Neural cell (in vitro differentiated cells): ENCODE data around the gene GLB1L2. TPM values are rescaled to one million over a fixed set of nuclear protein-coding genes. Genes with fewer than 3 reads are reported as not detected.

ENCODE experiments used
- H2AFZ ChIP-seq: fragments of 200-600, 300-800 bp; sonication (generic), shearing (Covaris generic); 2 replicates; pipeline ENCODE4 v1.6.0; 2014; ENCODE audit warnings: low read depth, mild to moderate bottlenecking, antibody characterized with exemption, low read length, moderate library complexity
- H3F3A ChIP-seq: fragments of 200-600 bp; shearing (Covaris generic); 2 replicates; pipeline ENCODE4 v1.6.1; 2016; ENCODE audit warnings: mild to moderate bottlenecking, moderate library complexity, mixed read lengths, antibody characterized with exemption, low read length; ENCODE audit not compliant: insufficient read depth, poor library complexity, severe bottlenecking
- H3K27ac ChIP-seq: fragments of 200-600, 300-800 bp; sonication (generic), shearing (Covaris generic); 2 replicates; pipeline ENCODE4 v1.5.1; 2014; ENCODE audit warnings: mild to moderate bottlenecking, low read length, moderate library complexity
- H3K27me3 ChIP-seq: fragments of 300-800, 200-600 bp; sonication (generic), shearing (Covaris generic); 2 replicates; pipeline ENCODE4 v1.6.0; 2014; ENCODE audit warnings: mild to moderate bottlenecking, low read depth, low read length, moderate library complexity; ENCODE audit not compliant: insufficient read depth
- H3K36me3 ChIP-seq: fragments of 300-800, 200-600 bp; sonication (generic), shearing (Covaris generic); 2 replicates; pipeline ENCODE4 v1.5.1; 2014; ENCODE audit warnings: mild to moderate bottlenecking, antibody characterized with exemption, low read length, moderate library complexity; ENCODE audit not compliant: insufficient read depth
- H3K4me2 ChIP-seq: fragments of 300-800, 200-600 bp; sonication (generic), shearing (Covaris generic); 2 replicates; pipeline ENCODE4 v1.6.0; 2014; ENCODE audit warnings: mild to moderate bottlenecking, low read length
- H3K4me3 ChIP-seq: fragments of 300-800, 200-600 bp; sonication (generic), shearing (Covaris generic); 2 replicates; pipeline ENCODE4 v1.5.1; 2014; ENCODE audit warnings: mild to moderate bottlenecking, low read length, moderate library complexity
- H3K79me2 ChIP-seq: fragments of 200-600 bp; shearing (Covaris generic); replicated peaks from 2 replicates; pipeline ENCODE4 v1.6.0; 2014; ENCODE audit warnings: mild to moderate bottlenecking, low read length, moderate library complexity; ENCODE audit not compliant: insufficient read depth
- H3K9ac ChIP-seq: fragments of 300-800, 200-600 bp; sonication (generic), shearing (Covaris generic); 2 replicates; pipeline ENCODE4 v1.6.1; 2016; ENCODE audit warnings: mild to moderate bottlenecking, low read length, mixed read lengths
- H3K9me2 ChIP-seq: fragments of 200-600 bp; shearing (Covaris generic); 2 replicates; pipeline ENCODE4 v1.6.1; 2016; ENCODE audit warnings: mild to moderate bottlenecking, low read length, mixed read lengths; ENCODE audit not compliant: insufficient read depth
- H3K9me3 ChIP-seq: fragments of 200-600, 300-800 bp; sonication (generic), shearing (Covaris generic); 2 replicates; pipeline ENCODE4 v1.6.1; 2016; ENCODE audit warnings: mild to moderate bottlenecking, mixed run types, low read length, moderate library complexity, mixed read lengths
- H4K20me1 ChIP-seq: fragments of 200-600 bp; shearing (Covaris generic); 2 replicates; pipeline ENCODE4 v1.6.1; 2016; ENCODE audit warnings: mild to moderate bottlenecking, mixed run types; ENCODE audit not compliant: insufficient read depth
- EP300 ChIP-seq: fragments of 450-650 bp; conservative IDR thresholded peaks from 2 replicates; pipeline ENCODE4 v1.6.1; 2014; ENCODE audit warnings: antibody characterized with exemption, mild to moderate bottlenecking, moderate library complexity; ENCODE audit not compliant: poor library complexity, severe bottlenecking
- EZH2 ChIP-seq: fragments of 200-600, 300-800 bp; shearing (Covaris generic), sonication (generic); IDR thresholded peaks from 2 replicates; pipeline ENCODE4 v1.6.1; 2014; ENCODE audit warnings: antibody characterized with exemption, low read length, borderline replicate concordance, mild to moderate bottlenecking; ENCODE audit not compliant: insufficient read depth, poor library complexity, severe bottlenecking
- MXI1 ChIP-seq: fragments of 450-650 bp; conservative IDR thresholded peaks from 2 replicates; pipeline ENCODE4 v1.6.1; 2014; ENCODE audit warnings: antibody characterized with exemption, mild to moderate bottlenecking; ENCODE audit not compliant: poor library complexity, severe bottlenecking
- POLR2AphosphoS5 ChIP-seq: IDR thresholded peaks from 2 replicates; pipeline ENCODE4 v1.6.1; 2012
- RAD21 ChIP-seq: fragments of 450-650 bp; conservative IDR thresholded peaks from 2 replicates; pipeline ENCODE4 v1.6.1; 2014; ENCODE audit warnings: antibody characterized with exemption, mild to moderate bottlenecking, moderate library complexity
- REST ChIP-seq: IDR thresholded peaks from 2 replicates; pipeline ENCODE4 v1.6.1; 2012; ENCODE audit warnings: borderline replicate concordance
- SMC3 ChIP-seq: fragments of 450-650 bp; conservative IDR thresholded peaks from 2 replicates; pipeline ENCODE4 v1.6.1; 2014; ENCODE audit warnings: antibody characterized with exemption, mild to moderate bottlenecking, moderate library complexity; ENCODE audit not compliant: poor library complexity
- TAF1 ChIP-seq: IDR thresholded peaks from 2 replicates; pipeline ENCODE4 v1.6.1; 2012; ENCODE audit warnings: low read depth
- polyA plus RNA-seq: library from polyadenylated mRNA; depleted of rRNA; stranded (reverse); fragments of >200 nt; gene quantifications from 2 replicates; pipeline ENCODE4 v1.2.3, GENCODE V29; 2014
- TF ChIP-seq, protein P1 (sequence below): fragments of 450-650 bp; IDR thresholded peaks from 2 replicates; pipeline ENCODE4 v1.5.1; 2014; ENCODE audit warnings: antibody characterized with exemption, mild to moderate bottlenecking, moderate library complexity; ENCODE audit not compliant: poor library complexity, severe bottlenecking

GLB1L2 gene
- polyA plus RNA-seq, 1 donor from 2014 or later: 1.6 TPM

DNA sequence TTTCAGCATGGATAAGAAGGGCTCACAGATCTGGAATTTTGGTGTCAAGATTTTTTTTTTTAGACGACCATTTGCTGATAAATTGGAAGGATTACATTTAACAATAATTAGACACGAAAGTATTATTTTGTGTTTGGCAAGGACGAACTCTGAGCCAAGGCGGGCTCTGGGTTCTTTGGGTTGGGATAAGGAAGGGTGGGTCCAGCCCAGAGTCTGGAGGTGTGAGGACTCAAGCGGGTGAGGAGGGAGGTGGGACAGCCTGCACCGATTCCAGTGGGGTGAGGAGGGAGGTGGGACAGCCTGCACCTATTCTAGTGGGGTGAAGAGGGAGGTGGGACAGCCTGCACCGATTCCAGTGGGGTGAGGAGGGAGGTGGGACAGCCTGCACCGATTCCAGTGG lies 76.1 kb downstream of the GLB1L2 start:
- H3K36me3 ChIP-seq: no peaks in the 10 kb centered on the region
- no peaks in the 10 kb centered on the region for H4K20me1 ChIP-seq
- H2AFZ ChIP-seq: no peak overlapping the region
- no peaks in the 10 kb centered on the region for H3K27me3 ChIP-seq
- H3K27ac ChIP-seq: no peak overlapping the region
- TF ChIP-seq, protein P1, sequence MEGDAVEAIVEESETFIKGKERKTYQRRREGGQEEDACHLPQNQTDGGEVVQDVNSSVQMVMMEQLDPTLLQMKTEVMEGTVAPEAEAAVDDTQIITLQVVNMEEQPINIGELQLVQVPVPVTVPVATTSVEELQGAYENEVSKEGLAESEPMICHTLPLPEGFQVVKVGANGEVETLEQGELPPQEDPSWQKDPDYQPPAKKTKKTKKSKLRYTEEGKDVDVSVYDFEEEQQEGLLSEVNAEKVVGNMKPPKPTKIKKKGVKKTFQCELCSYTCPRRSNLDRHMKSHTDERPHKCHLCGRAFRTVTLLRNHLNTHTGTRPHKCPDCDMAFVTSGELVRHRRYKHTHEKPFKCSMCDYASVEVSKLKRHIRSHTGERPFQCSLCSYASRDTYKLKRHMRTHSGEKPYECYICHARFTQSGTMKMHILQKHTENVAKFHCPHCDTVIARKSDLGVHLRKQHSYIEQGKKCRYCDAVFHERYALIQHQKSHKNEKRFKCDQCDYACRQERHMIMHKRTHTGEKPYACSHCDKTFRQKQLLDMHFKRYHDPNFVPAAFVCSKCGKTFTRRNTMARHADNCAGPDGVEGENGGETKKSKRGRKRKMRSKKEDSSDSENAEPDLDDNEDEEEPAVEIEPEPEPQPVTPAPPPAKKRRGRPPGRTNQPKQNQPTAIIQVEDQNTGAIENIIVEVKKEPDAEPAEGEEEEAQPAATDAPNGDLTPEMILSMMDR: no peak
- TF ChIP-seq SMC3: no peak
- no peak for TF ChIP-seq EP300
- no peak for TF ChIP-seq EZH2
- TF ChIP-seq RAD21: no peak
- TF ChIP-seq MXI1: no peak
- TF ChIP-seq TAF1: no peak
- no peak for TF ChIP-seq POLR2AphosphoS5
- no peak for TF ChIP-seq REST
- peaks cover 37% of the 10 kb centered on the region for H3K79me2 ChIP-seq
- H3K9ac ChIP-seq: no peak overlapping the region
- H3K4me2 ChIP-seq: no peak overlapping the region
- H3K9me3 ChIP-seq: no peaks in the 10 kb centered on the region
- H3F3A ChIP-seq: no peaks in the 10 kb centered on the region
- H3K4me3 ChIP-seq: no peak overlapping the region
- H3K9me2 ChIP-seq: no peaks in the 10 kb centered on the region

- Histone ChIP-seq H3F3A (no peaks in the 10 kb centered on the region), H3K36me3 (no peaks in the 10 kb centered on the region), H3K9ac (no peak overlapping the region), H3K9me2 (no peaks in the 10 kb centered on the region), H3K9me3 (no peaks in the 10 kb centered on the region), H3K27me3 (no peaks in the 10 kb centered on the region), H3K27ac (no peak overlapping the region), H3K4me3 (peak overlapping the region; percentile 92), H3K79me2 (peaks cover 34% of the 10 kb centered on the region), H3K4me2 (peak overlapping the region; percentile 87), H2AFZ (no peak overlapping the region), H4K20me1 (no peaks in the 10 kb centered on the region)
- TF ChIP-seq MXI1 (no peak), EZH2 (no peak), EP300 (no peak), RAD21 (no peak), POLR2AphosphoS5 (no peak), TAF1 (no peak), SMC3 (no peak), REST (no peak)
- TF ChIP-seq, protein P1: no peak
Measured at GRCh38 chr11:134409552-134410429, 78.0 kb downstream of the GLB1L2 start.
